ENCODE measurements around the gene RAB3B. TPM values are rescaled to one million over a fixed set of nuclear protein-coding genes. Genes with fewer than 3 reads are reported as not detected.

RAB3B gene
- polyA plus RNA-seq, 2 donors, result under 0.01 to 0.02 TPM

DNA sequence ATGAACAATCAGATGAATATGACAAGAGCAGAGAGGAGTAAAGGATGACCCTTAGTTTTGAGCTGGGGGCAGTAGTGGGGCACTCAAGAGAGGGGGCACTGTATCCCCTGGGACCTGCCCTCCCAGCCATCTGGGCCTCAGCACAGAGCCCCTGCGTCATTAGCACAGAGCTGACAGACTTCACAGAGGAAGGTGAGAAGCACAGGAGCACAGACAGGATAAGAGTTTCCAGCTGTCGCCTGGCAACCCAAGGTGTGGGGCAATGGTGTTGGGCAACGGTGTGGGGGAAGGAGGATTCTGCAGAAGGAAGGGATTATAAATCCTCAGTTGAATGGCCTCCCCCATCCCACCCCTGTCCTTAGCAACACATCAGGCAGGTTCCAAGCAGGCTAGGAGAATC lies 30.2 kb downstream of the RAB3B start:
- no peaks in the 10 kb centered on the region for H3K27me3 ChIP-seq (ENCODE audit: control insufficient read depth in 1 of 2, insufficient read depth in 2 of 2, low read length in 2 of 2)

GRCh38 chr1:51958824-51959223 lies 31.7 kb downstream of the RAB3B start:
- 91 to 93% methylated on average over 3 of the region's 3 CpGs for WGBS, 2 donors
- no peaks in the 10 kb centered on the region for H3K27me3 ChIP-seq (ENCODE audit: control insufficient read depth in 1 of 2, insufficient read depth in 2 of 2, low read length in 2 of 2)

More for the DNA sequence above, 30.2 kb downstream of the RAB3B start:
- Histone ChIP-seq H3K4me1 (ENCODE audit: control insufficient read depth in 2 of 2, insufficient read depth in 2 of 2, low read length in 1 of 2) (peaks cover 0 to 3% of the 10 kb centered on the region in 2 donors), H3K4me3 (ENCODE audit: low read depth in 1 of 2, low read length in 2 of 2) (no peak overlapping the region), H3K9me3 (ENCODE audit: control insufficient read depth in 2 of 2, insufficient read depth in 1 of 2, low read depth in 1 of 2, low read length in 1 of 2) (peaks cover 0 to 2% of the 10 kb centered on the region in 2 donors), H3K27ac (ENCODE audit: low read depth in 2 of 2, low read length in 1 of 2) (no peak overlapping the region), H3K36me3 (ENCODE audit: control insufficient read depth in 2 of 2, insufficient read depth in 2 of 2, low read length in 1 of 2) (no peaks in the 10 kb centered on the region)
- 43 to 46% methylated on average over 3 of the region's 3 CpGs for WGBS, 2 donors

GRCh38 chr1:51957618-51958017 lies 32.9 kb downstream of the RAB3B start:
- no peak overlapping the region for H3K4me3 ChIP-seq (ENCODE audit: low read depth in 1 of 2, low read length in 2 of 2)
- no peak overlapping the region for H3K27ac ChIP-seq (ENCODE audit: low read depth in 2 of 2, low read length in 1 of 2)
- peaks cover 0 to 3% of the 10 kb centered on the region in 2 donors for H3K4me1 ChIP-seq (ENCODE audit: control insufficient read depth in 2 of 2, insufficient read depth in 2 of 2, low read length in 1 of 2)
- no peaks in the 10 kb centered on the region for H3K36me3 ChIP-seq (ENCODE audit: control insufficient read depth in 2 of 2, insufficient read depth in 2 of 2, low read length in 1 of 2)
- 65 to 67% methylated on average over 7 of the region's 7 CpGs for WGBS, 2 donors
- no peaks in the 10 kb centered on the region for H3K9me3 ChIP-seq (ENCODE audit: control insufficient read depth in 2 of 2, insufficient read depth in 1 of 2, low read depth in 1 of 2, low read length in 1 of 2)
- H3K27me3 ChIP-seq (ENCODE audit: control insufficient read depth in 1 of 2, insufficient read depth in 2 of 2, low read length in 2 of 2), result no peaks in the 10 kb centered on the region

More at GRCh38 chr1:51958824-51959223, 31.7 kb downstream of the RAB3B start:
- H3K9me3 ChIP-seq (ENCODE audit: control insufficient read depth in 2 of 2, insufficient read depth in 1 of 2, low read depth in 1 of 2, low read length in 1 of 2), result peaks cover 0 to 2% of the 10 kb centered on the region in 2 donors
- no peaks in the 10 kb centered on the region for H3K36me3 ChIP-seq (ENCODE audit: control insufficient read depth in 2 of 2, insufficient read depth in 2 of 2, low read length in 1 of 2)
- H3K27ac ChIP-seq (ENCODE audit: low read depth in 2 of 2, low read length in 1 of 2), result no peak overlapping the region
- no peak overlapping the region for H3K4me3 ChIP-seq (ENCODE audit: low read depth in 1 of 2, low read length in 2 of 2)
- peaks cover 0 to 3% of the 10 kb centered on the region in 2 donors for H3K4me1 ChIP-seq (ENCODE audit: control insufficient read depth in 2 of 2, insufficient read depth in 2 of 2, low read length in 1 of 2)

DNA sequence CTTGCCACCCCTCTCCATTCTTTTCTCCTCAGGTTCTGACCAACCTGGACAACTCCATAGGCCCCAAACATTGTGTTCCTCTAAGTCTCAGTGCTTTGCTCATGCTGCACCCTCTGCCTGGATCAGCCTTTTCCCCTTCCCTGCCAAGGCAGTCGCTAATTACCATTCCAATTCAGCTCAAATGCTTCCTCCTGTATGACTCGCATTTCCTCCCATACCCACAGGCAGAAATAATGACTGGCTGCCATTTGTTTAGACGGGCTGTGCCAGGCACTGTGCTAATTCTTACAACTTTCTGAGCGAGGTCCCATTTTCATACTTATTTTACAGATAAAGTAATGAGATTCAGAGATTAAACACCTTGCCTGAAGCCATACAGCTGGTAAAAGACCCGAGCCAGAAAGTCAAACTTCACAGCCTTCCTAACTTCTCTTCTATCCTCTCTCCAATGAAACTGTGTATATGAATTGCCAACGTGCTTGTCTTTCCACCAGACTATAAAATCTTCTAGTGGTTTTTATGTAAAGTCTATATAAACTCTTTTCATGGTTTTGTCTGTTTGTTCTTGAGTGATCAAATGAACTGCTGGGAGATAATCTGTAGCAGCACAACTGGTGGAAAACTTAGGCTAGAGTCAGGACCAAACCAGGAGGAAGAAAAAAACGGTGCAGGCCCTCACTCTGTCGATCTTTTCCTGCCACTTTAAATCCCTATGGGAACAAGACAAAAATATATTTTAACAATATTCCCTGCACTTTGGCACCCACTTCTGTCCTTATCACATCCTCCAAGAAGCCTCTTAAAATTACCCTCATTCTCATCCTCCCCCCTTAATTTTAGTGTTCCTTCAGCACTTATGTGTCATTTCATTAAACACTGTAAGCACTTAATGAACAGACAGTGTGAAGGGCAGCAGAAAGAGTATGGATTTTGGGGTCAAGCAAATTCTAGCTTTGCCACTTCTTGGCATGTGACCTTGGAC lies 33.7 kb downstream of the RAB3B start:
- H3K4me3 ChIP-seq (ENCODE audit: low read depth in 1 of 2, low read length in 2 of 2), result no peak overlapping the region
- H3K27me3 ChIP-seq (ENCODE audit: control insufficient read depth in 1 of 2, insufficient read depth in 2 of 2, low read length in 2 of 2), result no peaks in the 10 kb centered on the region
- H3K36me3 ChIP-seq (ENCODE audit: control insufficient read depth in 2 of 2, insufficient read depth in 2 of 2, low read length in 1 of 2), result no peaks in the 10 kb centered on the region
- no peak overlapping the region for H3K27ac ChIP-seq (ENCODE audit: low read depth in 2 of 2, low read length in 1 of 2)
- 25 to 33% methylated on average over 8 of the region's 8 CpGs for WGBS, 2 donors
- no peaks in the 10 kb centered on the region for H3K9me3 ChIP-seq (ENCODE audit: control insufficient read depth in 2 of 2, insufficient read depth in 1 of 2, low read depth in 1 of 2, low read length in 1 of 2)
- peaks cover 0 to 3% of the 10 kb centered on the region in 2 donors for H3K4me1 ChIP-seq (ENCODE audit: control insufficient read depth in 2 of 2, insufficient read depth in 2 of 2, low read length in 1 of 2)

DNA sequence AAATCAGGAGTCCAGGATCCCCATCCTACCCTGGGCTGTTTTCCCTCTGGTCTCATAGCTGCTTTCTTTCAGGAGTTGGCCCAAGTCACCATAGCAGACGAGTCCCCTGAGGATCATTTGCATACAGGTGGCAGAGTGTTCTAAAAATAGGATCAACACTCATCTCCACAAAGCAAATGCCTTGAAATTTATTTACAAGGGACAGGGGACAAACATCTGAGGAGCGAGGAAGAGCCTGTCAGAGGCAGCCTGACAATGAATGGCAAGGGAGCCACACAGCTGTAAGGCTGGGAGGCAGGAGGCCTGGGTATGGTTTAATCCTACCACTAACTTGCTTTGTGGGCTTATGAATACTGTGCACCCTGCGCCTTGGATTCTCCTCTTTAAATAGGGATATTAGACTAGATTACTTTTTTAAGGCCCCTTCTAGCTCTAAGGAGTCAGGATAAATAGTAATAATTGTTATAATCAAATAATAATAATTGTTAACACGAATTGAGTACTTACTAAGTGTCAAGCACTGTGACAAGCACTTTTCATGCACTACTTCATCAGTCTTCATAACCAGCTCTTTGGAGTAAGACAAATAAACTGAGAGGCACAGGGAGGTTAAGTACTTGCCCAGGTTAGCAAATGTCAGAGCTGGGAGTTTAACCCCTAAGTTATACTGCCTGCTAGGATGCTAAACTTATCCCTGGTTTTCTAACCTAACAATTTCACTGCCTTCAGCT lies 34.5 kb downstream of the RAB3B start:
- Histone ChIP-seq H3K4me3 (ENCODE audit: low read depth in 1 of 2, low read length in 2 of 2) (no peak overlapping the region), H3K9me3 (ENCODE audit: control insufficient read depth in 2 of 2, insufficient read depth in 1 of 2, low read depth in 1 of 2, low read length in 1 of 2) (no peaks in the 10 kb centered on the region), H3K27ac (ENCODE audit: low read depth in 2 of 2, low read length in 1 of 2) (no peak overlapping the region), H3K4me1 (ENCODE audit: control insufficient read depth in 2 of 2, insufficient read depth in 2 of 2, low read length in 1 of 2) (peaks cover 0 to 3% of the 10 kb centered on the region in 2 donors), H3K36me3 (ENCODE audit: control insufficient read depth in 2 of 2, insufficient read depth in 2 of 2, low read length in 1 of 2) (no peaks in the 10 kb centered on the region), H3K27me3 (ENCODE audit: control insufficient read depth in 1 of 2, insufficient read depth in 2 of 2, low read length in 2 of 2) (no peaks in the 10 kb centered on the region)
- 67 to 75% methylated on average over 4 of the region's 4 CpGs for WGBS, 2 donors

DNA sequence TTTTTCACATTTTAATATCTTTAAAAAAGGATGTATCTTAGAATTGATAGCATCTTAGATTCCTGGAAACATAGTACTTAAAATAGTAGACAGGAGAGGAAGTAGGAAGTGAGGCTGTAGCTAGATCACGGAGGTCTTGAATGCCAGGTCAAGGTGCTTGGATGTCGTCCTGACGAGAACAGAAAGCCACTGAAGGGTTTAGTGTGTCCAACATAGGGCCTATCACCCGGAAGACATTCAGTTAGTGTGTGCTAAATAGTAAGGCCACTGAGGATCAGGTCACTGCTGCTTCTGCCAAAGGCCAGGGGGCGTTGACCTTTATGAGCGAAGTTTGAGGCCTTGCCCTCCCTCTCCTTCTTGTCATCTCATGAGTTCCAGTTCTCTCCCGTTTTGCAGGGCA lies 35.7 kb downstream of the RAB3B start:
- 85 to 86% methylated on average over 7 of the region's 7 CpGs for WGBS, 2 donors
- Histone ChIP-seq H3K4me1 (ENCODE audit: control insufficient read depth in 2 of 2, insufficient read depth in 2 of 2, low read length in 1 of 2) (peaks cover 0 to 3% of the 10 kb centered on the region in 2 donors), H3K27ac (ENCODE audit: low read depth in 2 of 2, low read length in 1 of 2) (no peak overlapping the region), H3K4me3 (ENCODE audit: low read depth in 1 of 2, low read length in 2 of 2) (no peak overlapping the region), H3K9me3 (ENCODE audit: control insufficient read depth in 2 of 2, insufficient read depth in 1 of 2, low read depth in 1 of 2, low read length in 1 of 2) (peaks cover 0 to under 1% of the 10 kb centered on the region in 2 donors), H3K27me3 (ENCODE audit: control insufficient read depth in 1 of 2, insufficient read depth in 2 of 2, low read length in 2 of 2) (no peaks in the 10 kb centered on the region), H3K36me3 (ENCODE audit: control insufficient read depth in 2 of 2, insufficient read depth in 2 of 2, low read length in 1 of 2) (no peaks in the 10 kb centered on the region)

- H3K9me3 ChIP-seq (ENCODE audit: control insufficient read depth in 2 of 2, insufficient read depth in 1 of 2, low read depth in 1 of 2, low read length in 1 of 2), result peaks cover 3 to 6% of the 10 kb centered on the region in 2 donors
- 92 to 97% methylated on average over 1 of the region's 1 CpG for WGBS, 2 donors
- no peak overlapping the region for H3K27ac ChIP-seq (ENCODE audit: low read depth in 2 of 2, low read length in 1 of 2)
- peaks cover 0 to 3% of the 10 kb centered on the region in 2 donors for H3K4me1 ChIP-seq (ENCODE audit: control insufficient read depth in 2 of 2, insufficient read depth in 2 of 2, low read length in 1 of 2)
- no peak overlapping the region for H3K4me3 ChIP-seq (ENCODE audit: low read depth in 1 of 2, low read length in 2 of 2)
- no peaks in the 10 kb centered on the region for H3K27me3 ChIP-seq (ENCODE audit: control insufficient read depth in 1 of 2, insufficient read depth in 2 of 2, low read length in 2 of 2)
- no peaks in the 10 kb centered on the region for H3K36me3 ChIP-seq (ENCODE audit: control insufficient read depth in 2 of 2, insufficient read depth in 2 of 2, low read length in 1 of 2)
Observed at GRCh38 chr1:51953079-51953478, 37.4 kb downstream of the RAB3B start.

GRCh38 chr1:51952638-51953037 lies 37.9 kb downstream of the RAB3B start:
- no peaks in the 10 kb centered on the region for H3K36me3 ChIP-seq (ENCODE audit: control insufficient read depth in 2 of 2, insufficient read depth in 2 of 2, low read length in 1 of 2)
- WGBS, 2 donors, result 46 to 60% methylated on average over 1 of the region's 1 CpG
- H3K4me3 ChIP-seq (ENCODE audit: low read depth in 1 of 2, low read length in 2 of 2), result no peak overlapping the region
- peaks cover 0 to 3% of the 10 kb centered on the region in 2 donors for H3K4me1 ChIP-seq (ENCODE audit: control insufficient read depth in 2 of 2, insufficient read depth in 2 of 2, low read length in 1 of 2)
- peaks cover 3 to 6% of the 10 kb centered on the region in 2 donors for H3K9me3 ChIP-seq (ENCODE audit: control insufficient read depth in 2 of 2, insufficient read depth in 1 of 2, low read depth in 1 of 2, low read length in 1 of 2)
- no peak overlapping the region for H3K27ac ChIP-seq (ENCODE audit: low read depth in 2 of 2, low read length in 1 of 2)
- H3K27me3 ChIP-seq (ENCODE audit: control insufficient read depth in 1 of 2, insufficient read depth in 2 of 2, low read length in 2 of 2), result no peaks in the 10 kb centered on the region

- H3K27ac ChIP-seq (ENCODE audit: low read depth in 2 of 2, low read length in 1 of 2), result no peak overlapping the region
- H3K9me3 ChIP-seq (ENCODE audit: control insufficient read depth in 2 of 2, insufficient read depth in 1 of 2, low read depth in 1 of 2, low read length in 1 of 2), result peaks cover 3 to 6% of the 10 kb centered on the region in 2 donors
- H3K4me1 ChIP-seq (ENCODE audit: control insufficient read depth in 2 of 2, insufficient read depth in 2 of 2, low read length in 1 of 2), result no peaks in the 10 kb centered on the region
- H3K4me3 ChIP-seq (ENCODE audit: low read depth in 1 of 2, low read length in 2 of 2), result no peak overlapping the region
- no peaks in the 10 kb centered on the region for H3K36me3 ChIP-seq (ENCODE audit: control insufficient read depth in 2 of 2, insufficient read depth in 2 of 2, low read length in 1 of 2)
- no peaks in the 10 kb centered on the region for H3K27me3 ChIP-seq (ENCODE audit: control insufficient read depth in 1 of 2, insufficient read depth in 2 of 2, low read length in 2 of 2)
- WGBS, 2 donors, result 72 to 83% methylated on average over 4 of the region's 4 CpGs
Observed at GRCh38 chr1:51950701-51951100, 39.8 kb downstream of the RAB3B start.

Measured in esophagus (tissue), 2 donors.